Putamen (tissue), 1 donor: Measurements from ENCODE around the gene AHCY.
"Not testable (repeated sequence)": the region's sequence is repeated elsewhere in the genome, so short reads cannot be mapped to it uniquely, and the experiment has no call there.

Experiments
- DNase-seq: peaks from one replicate; pipeline ENCODE4 v3.0.0-alpha.2; 2016; ENCODE audit warnings: low spot score

AHCY gene

GRCh38 chr20:34254979-34255378, 48.2 kb downstream of the AHCY start:
- DNase-seq, result no peak

- DNase-seq, result not testable (repeated sequence)
These were observed 50.6 kb downstream of the AHCY start for GRCh38 chr20:34252431-34253086.

- no peak for DNase-seq
These were observed 51.5 kb downstream of the AHCY start for GRCh38 chr20:34251619-34252018.

GRCh38 chr20:34250005-34250404, 53.1 kb downstream of the AHCY start:
- DNase-seq, result no peak

GRCh38 chr20:34249291-34249690, 53.9 kb downstream of the AHCY start:
- DNase-seq, result no peak

- DNase-seq, result no peak
These were observed 57.0 kb downstream of the AHCY start for GRCh38 chr20:34246126-34246626.

- DNase-seq, result no peak
These were observed 59.8 kb downstream of the AHCY start for GRCh38 chr20:34243377-34243776.

GRCh38 chr20:34242879-34243278, 60.3 kb downstream of the AHCY start:
- no peak for DNase-seq

GRCh38 chr20:34242015-34242414, 61.1 kb downstream of the AHCY start:
- DNase-seq, result not testable (repeated sequence)

GRCh38 chr20:34240693-34241615, 62.2 kb downstream of the AHCY start, which contains the start of gene ASIP:
ASIP (plus strand) TSS chr20:34241423; CDS start chr20:34260375, 18,952 bp downstream.
- DNase-seq, result no peak

- DNase-seq, result no peak
These were observed 63.0 kb downstream of the AHCY start for GRCh38 chr20:34240121-34240520.

GRCh38 chr20:34237942-34238341, 65.2 kb downstream of the AHCY start:
- DNase-seq, result no peak

- DNase-seq, result no peak
These were observed 67.3 kb downstream of the AHCY start for GRCh38 chr20:34235875-34236274.

GRCh38 chr20:34233687-34234086, 69.5 kb downstream of the AHCY start:
- DNase-seq, result no peak

- DNase-seq, result no peak
These were observed 70.6 kb downstream of the AHCY start for GRCh38 chr20:34232494-34233087.

GRCh38 chr20:34231634-34232033, 71.5 kb downstream of the AHCY start:
- no peak for DNase-seq
